ENCODE measurements around the gene WNK4. TPM values are rescaled to one million over a fixed set of nuclear protein-coding genes. Genes with fewer than 3 reads are reported as not detected.

WNK4 gene
- total and polyA plus RNA-seq, 9 of the 15 experiments (the other 6 are each of a cell fraction or from before 2014, with no cell fraction given), result 0.32 to 25.8 (median 4.5) TPM

GRCh38 chr17:42773290-42774035, 6.9 kb upstream of the WNK4 start, which contains the start of gene VPS25 (continued):
- TF ChIP-seq ZHX1 (conservative IDR thresholded peaks at IDR 0.05; ENCODE audit: low read length), result no peak
- peak; percentile 80 for TF ChIP-seq NBN (IDR thresholded peaks at IDR 0.05; ENCODE audit: low read depth)
- peak; percentile 80 for TF ChIP-seq POLR2H (tag; IDR thresholded peaks at IDR 0.05; ENCODE audit: low read depth)
- TF ChIP-seq SOX6 (IDR thresholded peaks at IDR 0.05), result peak; percentile 66; the same call in 1 of the 2 replicates
- peak; percentile 37; the same call in 1 of the 2 replicates for TF ChIP-seq MEF2A (IDR thresholded peaks at IDR 0.05; ENCODE audit: control insufficient read depth, low read depth, low read length)
- peak; percentile 97 for TF ChIP-seq GABPB1 (CRISPR knock-in tag; IDR thresholded peaks at IDR 0.05)
- no peak for TF ChIP-seq MCM7 (IDR thresholded peaks at IDR 0.05)
- TF ChIP-seq BRD4 (IDR thresholded peaks at IDR 0.05), result 0 out of 2 replicates have a peak, but pooled peaks have one; percentile 37
- peak; percentile 72 for TF ChIP-seq ESRRA (IDR thresholded peaks at IDR 0.05; ENCODE audit: borderline replicate concordance, low read depth)
- 0 out of 2 replicates have a peak, but pooled peaks have one; percentile 28 for TF ChIP-seq ZNF23 (CRISPR knock-in tag; IDR thresholded peaks at IDR 0.05)
- TF ChIP-seq ZNF41 (CRISPR knock-in tag; conservative IDR thresholded peaks at IDR 0.05), result peak; percentile 26; the same call in 1 of the 2 replicates
- peak; percentile 36; the same call in 1 of the 2 replicates for TF ChIP-seq ZNF764 (CRISPR knock-in tag; IDR thresholded peaks at IDR 0.05; ENCODE audit: low read depth)
- peak; percentile 85 for TF ChIP-seq PML (IDR thresholded peaks at IDR 0.05; ENCODE audit: low read length)
- peak; percentile 11 to 43; a peak in 2 of 4 replicates for TF ChIP-seq RAD21 (CRISPR knock-in tag; conservative IDR thresholded peaks at IDR 0.05 in 1 of 2, IDR thresholded peaks at IDR 0.05 in 1 of 2)
- TF ChIP-seq ARID2 (IDR thresholded peaks at IDR 0.05), result no peak
- TF ChIP-seq ZNF197 (CRISPR knock-in tag; IDR thresholded peaks at IDR 0.05; ENCODE audit: low read depth), result no peak
- TF ChIP-seq STAT5B (CRISPR knock-in tag; IDR thresholded peaks at IDR 0.05), result no peak
- TF ChIP-seq POLR2G (IDR thresholded peaks at IDR 0.05; ENCODE audit: low read depth, low read length), result peak; percentile 78
- peak; percentile 83 for TF ChIP-seq DIDO1 (tag; IDR thresholded peaks at IDR 0.05; ENCODE audit: low read depth)
- peak; percentile 72 for TF ChIP-seq CXXC5 (CRISPR knock-in tag; IDR thresholded peaks at IDR 0.05)
- no peak for TF ChIP-seq ID3 (CRISPR knock-in tag; IDR thresholded peaks at IDR 0.05)
- peak; percentile 61; the same call in 1 of the 2 replicates for TF ChIP-seq ID3 (tag; IDR thresholded peaks at IDR 0.05)
- TF ChIP-seq E2F8 (IDR thresholded peaks at IDR 0.05; ENCODE audit: low read depth, partially characterized antibody), result peak; percentile 96

Measured in K562 (cell line).